Parathyroid adenoma (tissue), 2 donors: Measurements from ENCODE around the gene ACSL5.
A peak's percentile ranks its signal among the peaks of the same experiment; 100 is the strongest.
"Not testable (repeated sequence)": the region's sequence is repeated elsewhere in the genome, so short reads cannot be mapped to it uniquely, and the experiment has no call there.

Experiments
- H2AFZ ChIP-seq: fragments of 300-600 bp; sonication (generic); one replicate; pipeline ENCODE4 v1.7.0; 2017; ENCODE audit warnings: antibody characterized with exemption, mild to moderate bottlenecking
- H3K27ac ChIP-seq: fragments of 300-600 bp; sonication (generic); one replicate; pipeline ENCODE4 v1.7.0; 2017
- H3K27me3 ChIP-seq: fragments of 300-600 bp; sonication (generic); one replicate; pipeline ENCODE4 v1.7.0; 2017; ENCODE audit warnings: low read length; ENCODE audit not compliant: control insufficient read depth, insufficient read depth
- H3K36me3 ChIP-seq: fragments of 300-600 bp; sonication (generic); one replicate; pipeline ENCODE4 v1.7.0; 2017; ENCODE audit warnings: low read length; ENCODE audit not compliant: control insufficient read depth, insufficient read depth
- H3K4me1 ChIP-seq: fragments of 300-600 bp; sonication (generic); one replicate; pipeline ENCODE4 v1.7.0; 2017; ENCODE audit warnings: control low read depth
- H3K4me2 ChIP-seq: fragments of 300-600 bp; sonication (generic); one replicate; pipeline ENCODE4 v1.7.0; 2017; ENCODE audit warnings: low read length
- H3K4me3 ChIP-seq: fragments of 300-600 bp; sonication (generic); one replicate; pipeline ENCODE4 v1.7.0; 2017; ENCODE audit warnings: low read depth, low read length
- H3K79me2 ChIP-seq: fragments of 300-600 bp; sonication (generic); one replicate; pipeline ENCODE4 v1.7.0; 2017; ENCODE audit warnings: control low read depth
- H3K9ac ChIP-seq: fragments of 300-600 bp; sonication (generic); one replicate; pipeline ENCODE4 v1.7.0; 2017; ENCODE audit warnings: mild to moderate bottlenecking
- H3K9me3 ChIP-seq: fragments of 300-600 bp; sonication (generic); one replicate; pipeline ENCODE4 v1.7.0; 2017; ENCODE audit warnings: low read length; ENCODE audit not compliant: control insufficient read depth
- CTCF ChIP-seq: fragments of 300-600 bp; sonication (generic); IDR thresholded peaks from one replicate; pipeline ENCODE4 v1.7.0; 2017; ENCODE audit warnings: antibody characterized with exemption, mild to moderate bottlenecking
- donor health status: primary hyperparathyroidism.

The ACSL5 gene

GRCh38 chr10:112369495-112370423 is 4.2 kb upstream of the ACSL5 start:
- no peaks in the 10 kb centered on the region for H3K79me2 ChIP-seq
- TF ChIP-seq CTCF, result no peak

GRCh38 chr10:112370424-112370819 is 3.5 kb upstream of the ACSL5 start:
- Histone ChIP-seq H3K9ac (no peak overlapping the region), H3K9me3 (no peaks in the 10 kb centered on the region), H3K4me1 (no peaks in the 10 kb centered on the region), H3K36me3 (no peaks in the 10 kb centered on the region), H3K4me3 (no peak overlapping the region), H2AFZ (no peak overlapping the region), H3K27ac (no peak overlapping the region), H3K79me2 (no peaks in the 10 kb centered on the region), H3K27me3 (no peaks in the 10 kb centered on the region), H3K4me2 (no peak overlapping the region)
- TF ChIP-seq CTCF, result no peak

More at GRCh38 chr10:112369495-112370423, 4.2 kb upstream of the ACSL5 start:
- Histone ChIP-seq H3K9me3 (no peaks in the 10 kb centered on the region), H2AFZ (no peak overlapping the region), H3K9ac (no peak overlapping the region), H3K4me2 (no peak overlapping the region), H3K4me3 (no peak overlapping the region), H3K27me3 (no peaks in the 10 kb centered on the region), H3K4me1 (no peaks in the 10 kb centered on the region), H3K36me3 (no peaks in the 10 kb centered on the region), H3K27ac (no peak overlapping the region)

DNA sequence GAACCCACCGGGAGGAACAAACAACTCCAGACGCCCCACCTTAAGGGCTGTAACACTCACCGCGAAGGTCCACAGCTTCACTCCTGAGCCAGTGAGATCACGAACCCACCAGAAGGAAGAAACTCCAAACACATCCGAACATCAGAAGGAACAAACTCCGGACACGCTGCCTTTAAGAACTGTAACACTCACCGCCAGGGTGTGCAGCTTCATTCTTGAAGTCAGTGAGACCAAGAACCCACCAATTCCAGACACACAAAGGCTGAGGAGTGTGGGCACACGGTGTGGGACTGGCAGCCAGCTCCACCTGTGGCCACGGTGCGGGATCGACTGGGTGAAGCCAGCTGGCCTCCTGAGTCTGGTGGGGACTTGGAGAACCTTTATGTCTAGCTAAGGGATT is 2.6 kb upstream of the ACSL5 start:
- H3K9ac ChIP-seq, H3K4me1 ChIP-seq, H3K27ac ChIP-seq, H3K9me3 ChIP-seq, H3K4me2 ChIP-seq, H2AFZ ChIP-seq, H3K27me3 ChIP-seq, H3K4me3 ChIP-seq, H3K36me3 ChIP-seq, H3K79me2 ChIP-seq: not testable (repeated sequence)

GRCh38 chr10:112372182-112372810 is 1.6 kb upstream of the ACSL5 start:
- not testable (repeated sequence) for H2AFZ ChIP-seq, H3K4me3 ChIP-seq, H3K27ac ChIP-seq, H3K79me2 ChIP-seq, H3K4me1 ChIP-seq, H3K4me2 ChIP-seq, H3K9ac ChIP-seq, H3K27me3 ChIP-seq, H3K36me3 ChIP-seq, H3K9me3 ChIP-seq

- Histone ChIP-seq H3K4me3 (no peak overlapping the region), H3K36me3 (no peaks in the 10 kb centered on the region), H3K79me2 (no peaks in the 10 kb centered on the region), H3K9ac (no peak overlapping the region), H3K4me2 (no peak overlapping the region), H3K9me3 (no peaks in the 10 kb centered on the region), H3K27ac (peak overlapping the region; percentile 62), H3K27me3 (no peaks in the 10 kb centered on the region), H2AFZ (peak overlapping the region; percentile 22), H3K4me1 (no peaks in the 10 kb centered on the region)
- TF ChIP-seq CTCF, result no peak
Measured at GRCh38 chr10:112374724-112375541, 1.0 kb downstream of the ACSL5 start.
